Middle frontal gyrus (tissue), 1 donor: ENCODE results near the gene DIABLO.
"Not testable (repeated sequence)": the region's sequence is repeated elsewhere in the genome, so short reads cannot be mapped to it uniquely, and the experiment has no call there.

Source experiments
- DNase-seq: peaks from one replicate; pipeline ENCODE4 v3.0.0-alpha.2; 2015; ENCODE audit warnings: low spot score; ENCODE audit errors: extremely low spot score

DIABLO gene

DNA sequence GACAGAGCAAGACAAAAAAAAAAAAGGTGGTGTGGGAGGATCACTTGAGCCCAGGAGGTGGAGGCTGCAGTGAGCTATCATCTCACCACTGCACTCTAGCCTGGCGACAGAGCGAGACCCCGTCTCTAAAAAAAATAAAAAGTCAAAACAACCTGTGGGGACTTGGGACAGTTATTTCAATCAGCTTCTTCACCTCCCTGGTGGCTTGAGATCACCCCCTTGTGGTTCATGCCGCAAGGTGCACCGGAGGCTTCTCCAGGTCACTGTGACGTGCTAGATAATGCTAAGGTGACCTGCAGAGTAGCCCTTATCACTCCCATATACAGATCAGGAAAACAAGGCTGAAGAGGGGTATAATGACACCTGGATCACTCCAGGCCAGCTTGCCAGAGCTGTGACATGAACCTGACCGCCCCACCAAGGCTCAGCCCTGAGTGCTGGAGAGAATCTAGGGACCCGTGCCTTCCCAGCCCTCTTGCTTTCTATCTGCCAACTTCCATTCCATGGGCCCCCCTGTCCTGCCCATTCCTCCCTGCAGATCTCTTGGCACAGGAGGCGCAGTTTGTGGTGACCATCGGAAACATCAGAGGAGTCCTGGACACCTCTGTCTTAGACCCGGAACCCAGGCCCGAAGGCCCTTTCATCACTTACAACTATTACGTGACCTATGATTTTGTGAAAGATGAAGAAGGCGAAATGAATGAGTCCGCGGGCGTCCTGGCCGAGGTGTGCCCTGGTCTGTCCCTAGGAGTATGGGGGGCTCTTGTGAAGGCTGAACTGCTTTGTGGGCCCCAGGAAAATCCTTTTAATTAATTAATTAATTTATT, 34.8 kb downstream of the DIABLO start:
- DNase-seq: no peak

DNA sequence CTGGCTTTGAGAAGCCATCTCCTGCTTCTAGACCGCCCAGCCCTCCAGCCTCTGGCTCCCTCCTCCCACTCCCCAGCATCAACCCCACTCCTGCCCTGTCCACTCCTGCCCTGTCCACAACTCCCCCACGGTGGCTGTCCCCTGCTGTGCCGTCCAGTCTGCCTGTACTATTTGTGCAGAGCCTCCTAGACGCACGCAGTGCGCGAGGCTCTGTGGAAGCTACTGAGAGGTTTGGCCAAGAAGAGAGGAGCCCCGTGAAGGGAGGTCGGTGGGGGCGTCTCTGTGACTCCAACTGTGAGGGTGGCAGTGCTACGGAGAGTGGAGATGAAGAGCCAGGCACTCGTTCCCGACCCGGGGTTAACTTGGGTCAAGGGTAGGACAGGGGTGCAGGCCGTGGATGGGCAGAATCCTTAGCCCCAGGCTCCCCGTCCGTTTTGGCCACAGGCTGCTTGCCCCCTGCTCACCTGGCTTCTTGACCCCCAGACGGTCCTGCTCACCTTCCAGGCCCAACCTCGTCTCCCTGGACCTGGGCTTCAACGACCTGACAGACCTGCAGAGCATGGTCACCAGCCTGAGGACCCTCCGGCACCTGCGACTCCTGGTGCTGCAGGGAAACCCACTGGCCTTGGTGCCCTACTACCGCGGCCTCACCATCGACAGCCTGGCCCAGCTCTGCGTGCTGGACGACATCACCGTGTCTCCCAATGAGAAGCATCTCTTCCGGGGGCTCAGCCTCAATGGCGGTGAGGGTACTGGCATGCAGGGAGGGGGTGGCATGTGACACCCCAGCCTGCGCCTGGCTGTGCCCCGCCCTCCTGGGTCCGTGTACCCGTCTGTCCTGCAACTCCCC, 36.0 kb downstream of the DIABLO start:
- DNase-seq: no peak

DNA sequence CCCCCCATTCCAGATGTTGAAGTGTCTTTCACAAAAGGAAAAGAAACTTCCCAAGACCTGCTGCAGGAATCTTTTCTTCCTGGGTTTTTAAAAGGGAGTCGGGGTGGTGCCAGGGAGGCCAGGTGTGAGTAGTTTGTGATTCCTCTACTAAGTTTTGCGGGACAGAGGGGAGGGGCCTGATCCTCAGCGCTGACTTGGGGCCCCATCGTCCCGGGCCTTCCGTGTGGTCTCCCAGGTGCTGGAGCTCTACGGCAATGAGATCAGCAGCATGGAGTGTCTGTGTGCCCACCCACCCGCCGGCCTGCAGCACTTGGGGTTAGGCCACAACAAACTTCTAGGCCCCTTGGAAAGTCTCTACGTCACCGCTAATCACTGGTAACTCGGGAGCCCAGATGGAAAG, 38.4 kb downstream of the DIABLO start:
- DNase-seq: no peak

DNA sequence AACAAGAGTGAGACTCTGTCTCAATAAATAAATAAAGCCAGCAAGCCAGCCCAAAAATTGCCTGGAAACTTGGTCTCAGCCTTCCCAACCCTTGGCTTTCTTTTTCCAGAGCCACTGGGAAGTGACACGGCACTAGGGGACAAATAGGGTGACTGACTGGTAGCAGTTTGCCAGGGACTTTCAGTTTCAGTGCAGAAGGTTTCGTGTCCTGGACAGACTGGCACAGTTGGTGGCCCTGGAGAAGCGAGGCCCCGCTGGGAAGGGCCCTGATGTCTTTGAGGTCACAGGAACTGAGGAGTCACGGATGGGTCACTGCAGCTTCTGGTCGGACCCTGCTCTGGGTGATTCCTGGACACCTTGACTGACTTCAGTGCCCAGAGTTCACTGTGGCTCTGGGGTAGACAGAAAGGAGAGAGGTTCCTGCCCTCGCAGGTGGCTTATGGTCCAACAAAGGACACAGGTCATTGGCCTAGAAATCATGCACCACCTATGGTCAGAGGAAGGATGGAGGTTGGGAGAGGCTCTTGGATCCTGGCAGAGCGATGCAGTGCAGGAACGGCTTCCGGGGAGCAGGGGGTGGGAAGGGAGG, 40.3 kb downstream of the DIABLO start:
- DNase-seq: no peak

DNA sequence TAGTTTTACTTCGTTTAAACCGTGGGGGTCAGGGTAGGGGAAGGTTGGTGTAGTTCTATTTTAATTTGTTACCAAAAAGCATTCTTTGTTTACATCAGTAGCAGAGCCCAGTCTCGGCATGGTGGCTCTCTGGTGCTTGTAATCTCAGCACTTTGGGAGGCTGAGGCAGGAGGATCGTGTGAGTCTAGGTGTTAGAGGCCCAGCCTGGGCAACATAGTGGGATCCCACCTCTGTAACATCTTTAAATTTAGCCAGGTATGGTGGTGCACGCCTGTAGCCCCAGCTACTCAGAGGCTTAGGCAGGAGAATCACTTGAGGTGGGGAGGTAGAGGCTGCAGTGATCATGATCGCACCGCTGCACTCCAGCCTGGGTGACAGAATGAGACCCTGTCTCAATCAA, 40.8 kb downstream of the DIABLO start:
- DNase-seq: no peak

DNA sequence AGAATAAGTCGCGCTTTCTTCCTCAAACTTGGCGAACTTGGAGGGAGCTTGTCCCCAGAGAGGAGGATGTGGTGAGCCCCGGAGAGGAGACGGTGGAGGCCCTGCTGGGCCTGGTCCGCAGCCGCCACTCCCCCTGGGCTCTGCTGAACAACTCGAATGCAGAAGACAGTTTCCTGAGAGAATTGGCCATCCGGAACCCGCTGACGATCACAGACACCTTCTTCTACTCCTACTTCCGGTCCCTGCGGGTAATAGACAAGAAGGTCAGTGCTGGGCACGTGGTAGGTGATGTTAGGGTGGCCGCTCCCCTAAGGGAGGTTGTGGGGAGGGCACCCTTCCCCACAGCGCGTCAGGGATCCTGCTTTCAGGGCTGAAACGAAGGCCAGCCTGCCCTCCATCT, 41.3 kb downstream of the DIABLO start:
- DNase-seq: no peak

DNA sequence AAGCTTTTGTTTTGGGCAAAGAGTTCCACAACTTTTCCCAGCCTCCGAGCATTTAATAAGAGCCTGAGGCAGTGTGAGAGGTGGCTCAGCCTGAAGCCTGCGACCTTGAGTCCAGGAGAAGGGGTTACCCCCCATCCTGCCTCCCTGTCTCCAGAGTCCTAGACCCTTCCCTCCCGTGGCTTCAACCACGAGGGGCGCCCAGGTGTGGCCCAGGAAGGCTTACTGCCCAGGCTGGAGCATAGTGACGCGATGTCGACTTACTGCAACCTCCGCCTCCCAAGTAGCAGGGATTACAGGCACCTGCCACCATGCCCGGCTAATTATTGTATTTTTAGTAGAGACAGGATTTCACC, 42.3 kb downstream of the DIABLO start:
- no peak for DNase-seq

DNA sequence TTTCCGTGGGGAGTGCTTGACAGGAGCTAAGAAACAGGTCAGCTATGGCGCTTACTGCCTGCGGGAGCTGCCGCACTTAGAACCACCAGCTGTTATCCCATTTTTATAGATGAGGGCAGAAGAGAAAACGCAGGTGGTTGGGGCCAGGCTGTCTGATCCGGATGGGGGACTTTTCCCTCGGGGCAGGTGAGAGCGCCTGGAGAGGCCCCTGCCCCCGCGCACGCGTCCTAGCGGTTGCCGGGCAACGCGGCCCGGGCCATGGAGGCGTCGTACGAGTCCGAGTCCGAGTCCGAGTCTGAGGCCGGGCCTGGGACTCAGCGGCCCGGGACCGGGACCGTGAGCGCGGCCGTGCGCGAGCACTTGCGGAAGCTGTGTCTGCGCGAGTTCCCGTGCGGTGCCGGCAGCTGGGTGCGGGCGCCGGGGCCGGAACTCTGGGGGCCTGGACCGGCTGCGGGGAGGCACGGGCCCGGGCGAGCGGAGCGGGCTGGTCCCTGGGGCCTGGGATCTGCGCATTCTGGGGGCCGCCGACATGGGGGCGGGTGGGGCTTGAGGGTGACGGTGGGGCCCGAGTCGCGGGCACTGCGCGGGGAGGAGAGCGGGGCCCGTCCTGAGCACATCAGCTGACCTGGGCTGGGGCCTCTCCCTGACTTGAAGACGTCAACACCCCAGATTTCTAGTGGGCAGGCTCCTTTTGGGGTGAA, 42.8 kb downstream of the DIABLO start, which contains the start of gene LRRC43:
Gene LRRC43 (plus strand): TSS at position 237 of the 701 bp plus-strand sequence. CDS start 22 bp downstream, at position 259.
- DNase-seq: no peak

DNA sequence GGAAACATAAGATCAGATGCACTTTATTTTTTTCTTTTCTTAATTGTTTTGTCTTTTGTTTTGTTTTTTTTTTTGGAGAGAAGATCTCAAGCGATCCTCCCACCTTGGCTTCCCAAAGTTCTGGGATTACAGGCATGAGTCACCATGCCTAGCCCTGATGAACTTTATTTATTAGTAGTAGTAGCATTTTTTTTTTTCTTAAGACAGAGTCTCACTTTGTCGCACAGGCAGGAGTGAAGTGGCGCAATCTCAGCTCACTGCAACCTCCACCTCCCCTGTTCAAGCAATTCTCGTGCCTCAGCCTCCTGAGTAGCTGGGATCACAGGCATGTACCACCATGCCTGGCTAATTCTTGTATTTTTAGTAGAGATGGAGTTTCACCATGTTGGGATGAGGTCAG, 49.4 kb downstream of the DIABLO start:
- DNase-seq: not testable (repeated sequence)

DNA sequence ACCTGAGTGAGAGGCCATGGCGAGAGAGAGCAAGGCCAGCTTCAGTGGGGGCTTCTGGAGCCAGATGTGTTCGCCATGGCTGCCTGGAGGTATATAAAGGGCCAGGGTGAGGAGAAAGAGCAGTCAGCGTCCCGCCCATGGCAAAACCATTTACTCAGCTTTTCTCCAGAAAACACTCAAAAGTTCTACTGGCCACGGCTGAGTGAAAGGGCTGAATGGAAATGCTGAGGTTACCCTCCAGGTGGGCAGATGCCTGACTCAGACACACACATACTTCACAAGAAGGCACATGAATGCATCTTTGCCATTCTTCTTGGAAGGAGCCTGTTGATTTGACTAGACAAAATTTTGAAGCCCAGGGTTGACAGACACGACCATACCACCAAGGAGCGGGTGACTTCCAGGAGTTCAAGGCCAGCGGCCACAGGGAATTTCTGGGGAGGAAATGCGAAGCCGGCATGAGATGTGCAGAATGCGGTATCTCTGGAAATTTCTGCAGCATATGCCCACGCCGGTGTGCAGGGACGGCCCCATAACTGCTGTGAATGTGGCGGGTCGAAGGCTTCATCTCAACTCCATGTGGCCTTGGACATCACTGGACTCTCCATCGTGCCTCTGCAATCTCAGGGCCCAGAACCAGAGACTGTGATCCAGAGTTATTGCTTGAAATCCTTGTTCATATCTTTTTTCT, 51.6 kb downstream of the DIABLO start, which contains the start of gene IL31:
Gene IL31 (minus strand): TSS at position 67 of the 691 bp plus-strand sequence. CDS start 49 bp downstream, at position 18.
- DNase-seq: no peak

DNA sequence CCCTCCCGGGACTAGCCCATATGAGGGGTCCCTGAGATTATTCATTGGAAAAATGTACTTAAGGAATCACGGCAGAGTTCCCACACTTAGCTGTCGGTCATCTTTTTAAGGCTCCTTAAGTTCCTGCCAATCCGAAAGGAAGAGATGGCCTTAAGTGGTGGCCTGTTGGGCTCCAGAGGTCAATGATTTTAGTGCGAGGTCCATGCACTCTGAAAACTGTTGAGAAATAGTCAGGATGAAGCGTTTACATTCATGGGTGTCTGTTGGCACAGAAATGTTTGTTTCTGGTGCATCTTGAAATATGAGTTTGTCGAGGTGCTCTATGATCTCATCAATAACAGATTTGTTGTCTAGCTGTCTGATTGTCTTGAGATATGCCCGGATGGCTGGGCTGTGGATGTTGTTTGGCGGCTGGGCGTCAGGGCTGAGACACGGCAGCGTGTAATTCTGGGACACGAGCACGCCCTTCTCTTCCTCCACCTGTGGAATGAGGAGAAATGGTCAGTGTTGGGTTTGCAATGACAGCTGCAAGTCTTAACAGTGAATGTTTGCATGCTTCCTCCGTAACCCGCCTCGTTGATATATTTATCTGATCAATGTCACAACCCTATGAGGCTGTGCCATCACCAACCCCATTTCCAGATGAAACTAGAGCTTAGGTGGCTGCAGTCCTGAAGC, 53.5 kb downstream of the DIABLO start:
- no peak for DNase-seq

DNA sequence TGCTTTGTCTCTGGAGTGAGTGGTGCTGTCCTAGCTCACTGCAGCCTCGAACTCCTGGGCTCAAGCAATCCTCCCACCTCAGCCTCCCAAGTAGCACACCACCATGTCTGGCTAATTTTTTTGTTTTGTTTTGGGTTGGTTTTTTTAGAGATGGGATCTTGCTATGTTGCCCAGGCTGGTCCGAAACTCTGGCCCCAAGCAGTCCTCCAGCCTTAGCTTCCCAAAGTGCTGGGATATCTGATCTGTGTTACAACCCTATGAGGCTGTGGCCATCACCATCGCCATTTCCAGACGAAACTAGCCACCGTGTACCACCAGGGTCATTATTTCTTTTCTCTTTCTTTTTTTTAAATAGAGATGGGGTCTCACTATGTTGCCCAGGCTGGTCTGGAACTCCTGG, 54.5 kb downstream of the DIABLO start:
- no peak for DNase-seq

DNA sequence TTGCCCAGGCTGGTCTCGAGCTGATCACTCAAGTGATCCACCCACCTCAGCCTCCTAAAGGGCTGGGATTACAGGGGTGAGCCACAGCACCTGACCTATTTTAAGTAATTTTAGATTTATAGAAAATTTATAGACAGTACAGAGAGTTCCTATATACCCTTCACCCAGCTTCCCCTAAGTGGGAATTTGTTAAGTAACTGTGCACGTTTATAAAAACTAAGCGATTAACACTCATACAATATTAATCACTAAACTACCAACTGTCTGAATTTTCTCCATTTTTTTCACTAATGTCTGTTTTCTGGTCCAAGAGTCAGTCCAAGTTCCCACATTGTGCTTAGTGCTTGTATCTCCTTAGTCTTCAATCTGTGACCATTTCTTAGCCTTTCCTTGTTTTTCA, 57.4 kb downstream of the DIABLO start:
- no peak for DNase-seq

DNA sequence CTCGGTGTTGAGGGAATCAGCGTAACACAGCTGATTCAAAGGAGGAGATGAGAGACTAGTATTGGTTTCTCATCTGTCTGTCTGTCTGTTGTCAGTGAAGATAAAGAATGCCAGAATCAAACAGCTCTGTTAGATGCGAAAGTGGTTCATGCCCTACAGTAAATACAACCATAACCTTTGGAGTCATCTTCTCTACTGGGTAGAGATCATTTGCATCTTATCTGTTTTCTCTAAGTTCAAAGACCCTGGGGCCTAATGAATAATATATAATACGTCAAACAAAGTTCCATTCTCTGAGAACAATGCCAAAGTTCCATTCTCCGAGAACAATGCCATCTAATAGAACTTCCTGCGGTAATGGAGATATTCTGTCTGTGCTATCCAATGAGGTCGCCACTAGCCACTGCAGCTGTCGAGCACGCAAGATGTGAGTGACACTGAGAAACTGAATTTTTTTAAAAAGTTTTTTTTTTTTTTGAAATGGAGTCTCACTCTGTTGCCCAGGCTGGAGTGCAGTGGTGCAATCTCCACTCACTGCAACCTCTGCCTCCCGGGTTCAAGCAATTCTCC, 58.4 kb downstream of the DIABLO start:
- no peak for DNase-seq

DNA sequence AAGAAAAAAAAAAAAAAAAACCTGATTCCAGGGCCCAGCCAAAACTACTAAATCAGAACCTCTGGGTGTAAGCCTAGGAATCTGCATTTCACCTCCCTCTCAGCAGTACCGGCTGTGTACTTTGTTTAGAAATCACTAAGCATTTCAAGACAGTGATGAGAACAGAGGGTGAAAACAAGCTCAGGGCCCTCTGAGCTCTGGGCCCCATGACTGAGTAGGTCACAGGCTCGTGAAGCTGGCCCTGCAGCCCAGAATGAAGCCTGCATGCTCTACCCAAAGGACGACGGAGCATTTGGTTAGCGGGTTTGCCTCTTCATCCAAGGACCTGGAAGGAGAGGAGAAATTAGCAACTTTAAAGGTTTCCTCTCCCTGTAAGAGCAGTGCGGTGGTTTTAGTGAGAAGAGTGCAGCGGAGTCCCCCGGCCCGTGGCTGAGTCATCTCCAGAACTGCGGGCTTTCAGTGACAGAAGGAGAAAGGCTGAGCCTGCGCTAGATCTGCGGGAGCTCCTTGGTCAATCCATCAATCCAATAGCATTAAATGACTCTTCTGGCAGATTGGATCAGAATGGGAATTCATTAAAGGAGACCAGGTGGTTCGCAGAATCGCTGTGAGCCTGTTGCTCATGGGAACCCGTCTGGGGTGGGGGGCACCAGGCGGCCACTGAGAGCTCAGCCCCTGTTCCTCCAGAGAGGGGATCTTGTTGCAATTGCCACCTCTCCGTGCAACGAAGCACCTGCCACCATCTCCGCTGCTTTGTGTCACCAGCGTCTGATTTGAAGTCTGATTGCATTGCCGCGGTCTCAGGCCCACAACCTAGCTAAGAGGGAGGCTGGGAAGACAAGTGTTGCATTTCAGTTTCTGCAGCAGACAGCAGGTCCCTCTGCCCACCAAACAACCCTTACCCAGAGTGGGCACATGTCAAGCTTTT, 59.2 kb downstream of the DIABLO start:
- DNase-seq: no peak

DNA sequence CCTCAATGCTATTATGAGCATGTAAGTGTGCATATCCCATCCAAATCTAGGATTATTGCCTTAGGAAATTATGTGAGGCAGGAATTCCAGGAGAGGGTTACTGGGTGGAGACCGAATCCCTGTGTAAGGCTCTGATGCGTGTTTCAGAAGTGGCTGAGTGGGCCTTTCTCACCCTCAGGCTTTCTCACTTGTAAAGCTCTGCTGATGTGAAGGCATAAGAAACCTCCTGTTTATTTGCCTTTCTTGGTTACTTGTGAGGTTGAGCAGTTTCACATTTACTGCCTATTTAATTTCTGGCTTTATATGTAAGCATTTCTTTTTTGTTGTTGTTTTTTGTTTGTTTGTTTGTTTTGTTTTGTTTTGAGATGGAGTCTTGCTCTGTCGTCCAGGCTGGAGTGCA, 62.9 kb downstream of the DIABLO start:
- no peak for DNase-seq

DNA sequence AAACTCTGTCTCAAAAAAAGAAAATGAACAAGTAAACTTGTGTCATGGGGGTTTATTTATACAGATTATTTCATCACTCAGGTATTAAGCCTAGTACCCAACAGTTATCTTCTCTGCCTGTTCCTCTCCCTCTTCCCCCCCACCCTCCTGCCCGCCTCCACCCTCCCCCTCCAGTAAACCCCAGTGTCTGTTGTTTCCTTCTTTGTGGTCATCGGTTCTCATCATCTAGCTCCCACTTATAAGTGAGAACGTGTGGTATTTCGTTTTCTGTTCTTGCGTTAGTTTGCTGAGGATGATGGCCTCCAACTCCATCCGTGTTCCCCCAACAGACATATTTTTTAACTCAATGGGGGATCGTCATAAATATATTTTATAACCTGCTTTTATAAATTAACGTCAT, 64.2 kb downstream of the DIABLO start:
- no peak for DNase-seq

DNA sequence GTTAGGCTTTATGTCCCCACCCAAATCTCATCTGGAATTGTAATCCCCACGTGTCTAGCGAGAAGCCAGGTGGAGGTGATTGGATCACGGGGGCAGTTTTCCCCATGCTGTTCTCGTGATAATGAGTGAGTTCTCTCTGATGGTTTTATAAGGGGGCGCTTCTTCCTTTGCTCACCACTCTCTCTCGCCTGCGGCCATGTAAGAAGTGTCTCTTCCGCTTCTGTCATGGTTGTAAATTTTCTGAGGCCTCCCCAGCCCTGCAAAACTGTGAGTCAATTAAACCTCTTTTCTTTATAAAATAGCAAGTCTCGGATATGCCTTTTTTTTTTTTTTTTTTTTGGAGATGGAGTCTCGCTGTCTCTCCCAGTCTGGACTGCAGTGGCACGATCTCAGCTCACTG, 65.1 kb downstream of the DIABLO start:
- DNase-seq: no peak

DNA sequence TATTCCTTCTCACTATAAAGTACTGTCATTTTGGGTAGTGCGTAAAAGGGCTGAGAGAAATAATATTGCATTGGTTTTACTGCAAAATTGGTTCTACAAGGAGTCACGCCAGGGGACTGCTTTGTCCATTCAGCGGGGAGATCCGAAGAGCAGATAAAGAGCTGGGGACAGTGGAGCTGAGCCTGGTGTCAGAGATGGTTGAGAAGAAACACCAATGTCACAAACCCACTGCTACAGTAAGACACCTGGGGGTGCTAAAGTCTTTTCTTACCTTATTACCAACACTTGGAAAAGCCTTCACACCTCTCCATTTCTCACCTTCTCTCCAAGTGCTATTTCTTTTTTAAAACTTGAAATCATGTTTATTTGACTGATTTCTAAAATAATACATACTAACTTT, 66.0 kb downstream of the DIABLO start:
- DNase-seq: no peak
